Measurements from ENCODE around the gene PCDHB6.
A peak's percentile ranks its signal among the peaks of the same experiment; 100 is the strongest.
"Not testable (repeated sequence)": the region's sequence is repeated elsewhere in the genome, so short reads cannot be mapped to it uniquely, and the experiment has no call there.

Gene PCDHB6

DNA sequence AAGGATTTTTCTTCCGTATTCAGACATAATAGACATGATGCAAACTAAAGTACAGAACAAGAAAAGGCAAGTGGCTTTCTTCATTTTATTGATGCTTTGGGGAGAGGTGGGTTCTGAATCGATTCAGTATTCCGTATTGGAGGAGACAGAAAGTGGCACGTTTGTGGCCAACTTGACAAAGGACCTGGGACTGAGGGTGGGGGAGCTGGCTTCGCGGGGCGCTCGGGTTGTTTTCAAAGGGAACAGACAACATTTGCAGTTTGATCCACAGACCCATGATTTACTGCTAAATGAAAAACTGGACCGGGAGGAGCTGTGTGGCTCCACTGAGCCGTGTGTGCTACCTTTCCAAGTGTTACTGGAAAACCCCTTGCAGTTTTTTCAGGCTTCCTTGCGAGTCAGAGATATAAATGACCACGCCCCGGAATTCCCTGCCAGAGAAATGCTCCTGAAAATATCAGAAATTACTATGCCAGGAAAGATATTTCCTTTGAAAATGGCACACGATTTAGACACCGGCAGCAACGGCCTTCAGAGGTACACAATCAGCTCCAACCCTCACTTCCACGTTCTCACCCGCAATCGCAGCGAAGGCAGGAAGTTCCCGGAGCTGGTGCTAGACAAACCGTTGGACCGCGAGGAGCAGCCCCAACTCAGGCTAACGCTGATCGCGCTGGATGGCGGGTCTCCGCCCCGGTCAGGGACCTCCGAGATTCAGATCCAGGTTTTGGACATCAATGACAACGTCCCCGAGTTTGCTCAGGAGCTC is 551 bp downstream of the PCDHB6 start:
- POLR2A ChIA-PET (ENCODE audit: low non-redundant PET), result interaction anchor here (0.6 kb wide), 1 partner anchor 309 kb away, joined by 3 read pairs; no protein-coding TSS in a partner anchor
- no peak for DNase-seq (ENCODE audit: low spot score)
- TF ChIP-seq, protein P1, sequence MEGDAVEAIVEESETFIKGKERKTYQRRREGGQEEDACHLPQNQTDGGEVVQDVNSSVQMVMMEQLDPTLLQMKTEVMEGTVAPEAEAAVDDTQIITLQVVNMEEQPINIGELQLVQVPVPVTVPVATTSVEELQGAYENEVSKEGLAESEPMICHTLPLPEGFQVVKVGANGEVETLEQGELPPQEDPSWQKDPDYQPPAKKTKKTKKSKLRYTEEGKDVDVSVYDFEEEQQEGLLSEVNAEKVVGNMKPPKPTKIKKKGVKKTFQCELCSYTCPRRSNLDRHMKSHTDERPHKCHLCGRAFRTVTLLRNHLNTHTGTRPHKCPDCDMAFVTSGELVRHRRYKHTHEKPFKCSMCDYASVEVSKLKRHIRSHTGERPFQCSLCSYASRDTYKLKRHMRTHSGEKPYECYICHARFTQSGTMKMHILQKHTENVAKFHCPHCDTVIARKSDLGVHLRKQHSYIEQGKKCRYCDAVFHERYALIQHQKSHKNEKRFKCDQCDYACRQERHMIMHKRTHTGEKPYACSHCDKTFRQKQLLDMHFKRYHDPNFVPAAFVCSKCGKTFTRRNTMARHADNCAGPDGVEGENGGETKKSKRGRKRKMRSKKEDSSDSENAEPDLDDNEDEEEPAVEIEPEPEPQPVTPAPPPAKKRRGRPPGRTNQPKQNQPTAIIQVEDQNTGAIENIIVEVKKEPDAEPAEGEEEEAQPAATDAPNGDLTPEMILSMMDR (conservative IDR thresholded peaks at IDR 0.05; ENCODE audit: low read depth), result no peak
- no peak overlapping the region for H3K27ac ChIP-seq
- CTCF ChIA-PET, result interaction anchor here (0.6 to 1.2 kb wide), 8 partner anchors 19 to 424 kb away, joined by 3 to 4 read pairs (median 3); partner anchors contain the start of genes PCDHA8 and PCDHB14

DNA sequence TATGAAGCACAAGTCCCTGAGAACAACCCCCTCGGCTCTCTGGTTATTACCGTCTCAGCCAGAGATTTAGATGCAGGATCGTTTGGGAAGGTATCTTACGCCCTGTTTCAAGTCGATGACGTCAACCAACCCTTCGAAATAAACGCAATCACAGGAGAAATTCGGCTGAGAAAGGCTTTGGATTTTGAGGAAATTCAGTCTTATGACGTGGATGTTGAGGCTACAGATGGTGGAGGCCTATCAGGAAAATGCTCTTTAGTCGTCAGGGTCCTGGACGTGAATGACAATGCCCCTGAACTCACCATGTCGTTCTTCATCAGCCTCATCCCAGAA is 1.1 kb downstream of the PCDHB6 start:
- ChIA-PET POLR2A (ENCODE audit: low non-redundant PET) (interaction anchor here (0.6 kb wide), 1 partner anchor 310 kb away, joined by 3 read pairs; no protein-coding TSS in a partner anchor), CTCF (interaction anchor here (0.7 to 1.2 kb wide), 4 partner anchors 47 to 424 kb away, joined by 3 to 4 read pairs (median 4); partner anchors contain the start of genes PCDHA8 and PCDHB14)
- TF ChIP-seq, protein P1 (conservative IDR thresholded peaks at IDR 0.05; ENCODE audit: low read depth), result no peak

DNA sequence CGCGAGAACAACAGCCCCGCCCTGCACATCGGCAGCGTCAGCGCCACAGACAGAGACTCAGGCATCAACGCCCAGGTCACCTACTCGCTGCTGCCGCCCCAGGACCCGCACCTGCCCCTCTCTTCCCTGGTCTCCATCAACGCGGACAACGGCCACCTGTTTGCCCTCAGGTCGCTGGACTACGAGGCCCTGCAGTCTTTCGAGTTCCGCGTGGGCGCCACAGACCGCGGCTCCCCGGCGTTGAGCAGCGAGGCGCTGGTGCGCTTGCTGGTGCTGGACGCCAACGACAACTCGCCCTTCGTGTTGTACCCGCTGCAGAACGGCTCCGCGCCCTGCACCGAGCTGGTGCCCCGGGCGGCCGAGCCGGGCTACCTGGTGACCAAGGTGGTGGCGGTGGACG is 1.8 kb downstream of the PCDHB6 start:
- CTCF ChIA-PET; H3K27ac ChIP-seq; DNase-seq (ENCODE audit: low spot score): not testable (repeated sequence)

More for the DNA sequence above, 1.1 kb downstream of the PCDHB6 start:
- no peak for DNase-seq (ENCODE audit: low spot score)
- H3K27ac ChIP-seq, result no peak overlapping the region

DNA sequence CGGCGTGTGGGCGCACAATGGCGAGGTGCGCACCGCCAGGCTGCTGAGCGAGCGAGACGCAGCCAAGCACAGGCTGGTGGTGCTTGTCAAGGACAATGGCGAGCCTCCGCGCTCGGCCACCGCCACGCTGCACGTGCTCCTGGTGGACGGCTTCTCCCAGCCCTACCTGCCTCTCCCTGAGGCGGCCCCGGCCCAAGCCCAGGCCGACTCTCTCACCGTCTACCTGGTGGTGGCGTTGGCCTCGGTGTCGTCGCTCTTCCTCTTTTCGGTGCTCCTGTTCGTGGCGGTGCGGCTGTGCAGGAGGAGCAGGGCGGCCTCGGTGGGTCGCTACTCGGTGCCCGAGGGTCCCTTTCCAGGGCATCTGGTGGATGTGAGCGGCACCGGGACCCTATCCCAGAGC is 2.2 kb downstream of the PCDHB6 start:
- H3K27ac ChIP-seq; DNase-seq (ENCODE audit: low spot score); POLR2A ChIA-PET (ENCODE audit: low non-redundant PET): not testable (repeated sequence)
- CTCF ChIA-PET, result interaction anchor here (0.7 kb wide), 1 partner anchor 53 kb away, joined by 3 read pairs; no protein-coding TSS in a partner anchor

More for the DNA sequence above, 1.8 kb downstream of the PCDHB6 start:
- POLR2A ChIA-PET (ENCODE audit: low non-redundant PET), result not testable (repeated sequence)

DNA sequence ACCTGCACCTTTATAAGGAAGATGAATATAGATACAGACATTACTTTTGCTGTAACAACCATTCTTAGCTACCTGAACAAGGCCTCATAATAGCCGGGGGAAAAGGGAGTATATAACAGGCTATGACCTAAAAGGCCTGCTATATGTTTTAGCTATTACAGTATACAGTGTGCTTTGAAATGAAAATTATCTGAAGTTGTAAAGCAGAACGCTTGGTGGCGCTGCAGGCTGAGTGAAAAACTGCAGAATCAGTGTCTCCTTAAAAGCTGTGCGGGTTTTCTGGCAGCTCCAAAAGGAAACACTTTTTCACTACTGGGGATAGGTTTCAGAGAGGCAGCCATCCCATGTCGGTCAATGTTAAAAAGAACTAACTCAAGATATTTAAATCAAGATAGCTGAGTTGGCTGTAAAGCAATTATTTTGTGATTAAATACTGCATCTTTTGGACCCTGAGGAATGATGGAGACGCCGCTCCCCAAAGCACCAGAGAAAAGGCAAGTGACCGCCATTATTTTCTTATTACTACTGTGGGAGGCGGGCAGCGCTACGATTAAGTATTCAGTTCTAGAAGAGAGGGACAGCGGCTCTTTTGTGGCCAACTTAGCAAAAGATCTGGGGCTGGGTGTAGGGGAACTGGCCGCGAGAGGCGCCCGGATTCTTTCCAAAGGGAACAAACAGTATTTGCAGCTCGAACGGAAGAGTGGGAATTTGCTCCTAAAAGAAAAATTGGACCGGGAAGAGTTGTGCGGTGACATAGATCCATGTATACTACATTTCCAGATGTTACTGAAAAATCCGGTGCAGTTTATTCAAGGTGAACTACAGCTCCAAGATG is 5.9 kb downstream of the PCDHB6 start:
- POLR2A ChIA-PET (ENCODE audit: low non-redundant PET), result no interaction called here
- no peak overlapping the region for H3K27ac ChIP-seq
- CTCF ChIA-PET, result interaction anchor here (0.6 to 1.5 kb wide), 8 partner anchors 10 to 936 kb away, joined by 3 to 8 read pairs (median 4); partner anchors contain the start of genes PCDHA8 and PCDHB16
- TF ChIP-seq, protein P1 (conservative IDR thresholded peaks at IDR 0.05; ENCODE audit: low read depth), result 0 out of 2 replicates have a peak, but pooled peaks have one; percentile 10
- no peak for DNase-seq (ENCODE audit: low spot score)

DNA sequence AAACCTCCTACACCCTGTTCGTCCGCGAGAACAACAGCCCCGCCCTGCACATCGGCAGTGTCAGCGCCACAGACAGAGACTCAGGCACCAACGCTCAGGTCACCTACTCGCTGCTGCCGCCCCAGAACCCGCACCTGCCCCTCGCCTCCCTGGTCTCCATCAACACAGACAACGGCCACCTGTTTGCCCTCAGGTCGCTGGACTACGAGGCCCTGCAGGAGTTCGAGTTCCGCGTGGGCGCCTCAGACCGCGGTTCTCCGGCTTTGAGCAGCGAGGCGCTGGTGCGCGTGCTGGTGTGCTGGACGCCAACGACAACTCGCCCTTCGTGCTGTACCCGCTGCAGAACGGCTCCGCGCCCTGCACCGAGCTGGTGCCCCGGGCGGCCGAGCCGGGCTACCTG is 7.5 kb downstream of the PCDHB6 start:
- CTCF ChIA-PET; POLR2A ChIA-PET (ENCODE audit: low non-redundant PET); DNase-seq (ENCODE audit: low spot score); H3K27ac ChIP-seq: not testable (repeated sequence)

DNA sequence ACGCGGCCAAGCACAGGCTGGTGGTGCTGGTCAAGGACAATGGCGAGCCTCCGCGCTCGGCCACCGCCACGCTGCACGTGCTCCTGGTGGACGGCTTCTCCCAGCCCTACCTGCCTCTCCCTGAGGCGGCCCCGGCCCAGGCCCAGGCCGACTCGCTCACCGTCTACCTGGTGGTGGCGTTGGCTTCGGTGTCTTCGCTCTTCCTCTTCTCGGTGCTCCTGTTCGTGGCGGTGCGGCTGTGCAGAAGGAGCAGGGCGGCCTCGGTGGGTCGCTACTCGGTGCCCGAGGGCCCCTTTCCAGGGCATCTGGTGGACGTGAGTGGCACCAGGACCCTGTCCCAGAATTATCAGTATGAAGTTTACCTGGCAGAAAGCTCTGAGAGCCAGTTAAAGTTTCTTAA is 8.0 kb downstream of the PCDHB6 start:
- POLR2A ChIA-PET (ENCODE audit: low non-redundant PET); DNase-seq (ENCODE audit: low spot score); CTCF ChIA-PET; H3K27ac ChIP-seq: not testable (repeated sequence)

DNA sequence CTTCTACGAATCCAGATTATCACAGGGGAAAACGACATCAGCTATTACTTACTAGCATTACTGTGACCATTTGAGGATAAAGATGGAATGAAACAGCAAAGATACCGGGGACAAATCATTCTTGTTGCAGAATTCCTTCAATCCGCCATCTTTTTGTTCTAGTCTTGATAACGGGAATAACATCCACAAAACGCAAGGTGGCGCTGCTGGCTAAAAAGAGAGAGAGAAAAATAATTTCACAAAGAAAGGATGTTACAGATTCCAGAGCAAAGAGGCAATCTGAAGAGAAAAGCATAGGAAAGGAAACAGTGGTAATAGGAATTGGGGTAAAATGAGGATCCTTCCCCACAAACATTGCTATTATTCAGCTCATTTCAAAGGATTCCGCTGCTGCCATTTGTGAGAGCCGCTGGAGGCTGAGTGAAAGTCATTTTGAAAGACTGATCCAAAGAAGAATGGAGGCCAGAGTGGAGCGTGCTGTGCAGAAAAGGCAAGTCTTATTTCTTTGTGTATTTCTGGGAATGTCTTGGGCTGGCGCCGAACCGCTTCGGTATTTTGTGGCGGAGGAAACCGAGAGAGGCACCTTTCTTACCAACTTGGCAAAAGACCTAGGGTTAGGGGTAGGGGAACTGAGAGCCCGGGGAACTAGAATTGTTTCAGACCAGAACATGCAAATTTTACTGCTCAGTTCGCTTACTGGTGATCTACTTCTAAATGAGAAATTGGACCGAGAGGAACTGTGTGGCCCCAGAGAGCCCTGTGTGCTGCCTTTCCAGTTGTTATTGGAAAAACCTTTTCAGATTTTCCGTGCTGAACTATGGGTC is 22.7 kb downstream of the PCDHB6 start, which contains the start of gene PCDHB7:
TSS of gene PCDHB7 (plus strand) at position 264 of the 824 bp plus-strand sequence. CDS start at position 456, 192 bp downstream.
- H3K27ac ChIP-seq, result no peak within 1 kb of the TSS
- DNase-seq (ENCODE audit: low spot score), result no peak
- TF ChIP-seq, protein P1 (conservative IDR thresholded peaks at IDR 0.05; ENCODE audit: low read depth), result peak; percentile 78
- CTCF ChIA-PET, result interaction anchor here (0.7 to 0.8 kb wide), 2 partner anchors 41 to 218 kb away, joined by 3 to 4 read pairs; no protein-coding TSS in a partner anchor
- POLR2A ChIA-PET (ENCODE audit: low non-redundant PET), result no interaction called here

DNA sequence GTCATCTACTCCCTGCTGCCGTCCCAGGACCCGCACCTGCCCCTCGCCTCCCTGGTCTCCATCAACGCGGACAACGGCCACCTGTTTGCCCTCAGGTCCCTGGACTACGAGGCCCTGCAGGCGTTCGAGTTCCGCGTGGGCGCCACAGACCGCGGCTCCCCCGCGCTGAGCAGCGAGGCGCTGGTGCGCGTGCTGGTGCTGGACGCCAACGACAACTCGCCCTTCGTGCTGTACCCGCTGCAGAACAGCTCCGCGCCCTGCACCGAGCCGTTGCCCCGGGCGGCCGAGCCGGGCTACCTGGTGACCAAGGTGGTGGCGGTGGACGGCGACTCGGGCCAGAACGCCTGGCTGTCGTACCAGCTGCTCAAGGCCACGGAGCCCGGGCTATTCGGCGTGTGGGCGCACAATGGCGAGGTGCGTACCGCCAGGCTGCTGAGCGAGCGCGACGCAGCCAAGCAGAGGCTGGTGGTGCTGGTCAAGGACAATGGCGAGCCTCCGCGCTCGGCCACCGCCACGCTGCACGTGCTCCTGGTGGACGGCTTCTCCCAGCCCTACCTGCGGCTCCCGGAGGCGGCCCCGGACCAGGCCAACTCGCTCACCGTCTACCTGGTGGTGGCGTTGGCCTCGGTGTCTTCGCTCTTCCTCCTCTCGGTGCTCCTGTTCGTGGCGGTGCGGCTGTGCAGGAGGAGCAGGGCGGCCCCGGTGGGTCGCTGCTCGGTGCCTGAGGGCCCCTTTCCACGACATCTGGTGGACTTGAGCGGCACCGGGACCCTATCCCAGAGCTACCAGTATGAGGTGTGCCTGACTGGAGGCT is 24.6 kb downstream of the PCDHB6 start:
- POLR2A ChIA-PET (ENCODE audit: low non-redundant PET); CTCF ChIA-PET; H3K27ac ChIP-seq; DNase-seq (ENCODE audit: low spot score): not testable (repeated sequence)

Data from RWPE1 (cell line).